Sigmoid colon (tissue), 3 donors: Measurements from ENCODE around the gene CST9.

ENCODE experiments used
- POLR2A ChIP-seq, 2 donors: fragments of 450-650 bp; IDR thresholded peaks; one replicate each; pipeline ENCODE4 v1.6.1; 2016; ENCODE audit warnings: antibody characterized with exemption in 2 of 2, mild to moderate bottlenecking in 2 of 2, moderate library complexity in 2 of 2
- TF ChIP-seq, protein P1 (sequence below), 4 experiments: fragments of 450-650 bp in 3 of 4; fragments of 200-600 bp in 1 of 4; IDR thresholded peaks; one replicate each; pipeline ENCODE4 v1.5.1; 2016 to 2019; ENCODE audit warnings: antibody characterized with exemption in 4 of 4, mild to moderate bottlenecking in 3 of 4, moderate library complexity in 2 of 4

DNA sequence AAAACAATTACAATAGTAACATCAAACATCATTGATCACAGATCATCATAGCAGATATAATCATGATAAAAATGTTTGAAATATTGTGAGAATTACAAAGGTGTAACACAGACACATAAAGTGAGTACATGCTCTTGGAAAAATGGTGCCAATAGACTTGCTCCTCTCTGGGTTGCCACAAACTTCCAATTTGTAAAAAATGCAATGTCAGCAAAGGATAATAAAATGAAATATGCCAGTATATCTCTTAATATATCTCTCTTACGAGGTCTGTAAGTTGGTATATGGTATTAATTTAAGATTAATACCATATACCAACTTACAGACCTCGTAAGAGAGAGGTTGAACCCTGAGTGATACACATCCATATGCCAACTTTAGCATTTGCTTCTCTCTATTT lies 45.4 kb upstream of the CST9 start:
- no peak for TF ChIP-seq POLR2A (IDR thresholded peaks at IDR 0.05)
- TF ChIP-seq, protein P1, sequence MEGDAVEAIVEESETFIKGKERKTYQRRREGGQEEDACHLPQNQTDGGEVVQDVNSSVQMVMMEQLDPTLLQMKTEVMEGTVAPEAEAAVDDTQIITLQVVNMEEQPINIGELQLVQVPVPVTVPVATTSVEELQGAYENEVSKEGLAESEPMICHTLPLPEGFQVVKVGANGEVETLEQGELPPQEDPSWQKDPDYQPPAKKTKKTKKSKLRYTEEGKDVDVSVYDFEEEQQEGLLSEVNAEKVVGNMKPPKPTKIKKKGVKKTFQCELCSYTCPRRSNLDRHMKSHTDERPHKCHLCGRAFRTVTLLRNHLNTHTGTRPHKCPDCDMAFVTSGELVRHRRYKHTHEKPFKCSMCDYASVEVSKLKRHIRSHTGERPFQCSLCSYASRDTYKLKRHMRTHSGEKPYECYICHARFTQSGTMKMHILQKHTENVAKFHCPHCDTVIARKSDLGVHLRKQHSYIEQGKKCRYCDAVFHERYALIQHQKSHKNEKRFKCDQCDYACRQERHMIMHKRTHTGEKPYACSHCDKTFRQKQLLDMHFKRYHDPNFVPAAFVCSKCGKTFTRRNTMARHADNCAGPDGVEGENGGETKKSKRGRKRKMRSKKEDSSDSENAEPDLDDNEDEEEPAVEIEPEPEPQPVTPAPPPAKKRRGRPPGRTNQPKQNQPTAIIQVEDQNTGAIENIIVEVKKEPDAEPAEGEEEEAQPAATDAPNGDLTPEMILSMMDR (IDR thresholded peaks at IDR 0.05), result no peak
